ENCODE measurements around the gene SLC15A5.

SLC15A5 gene, protein sequence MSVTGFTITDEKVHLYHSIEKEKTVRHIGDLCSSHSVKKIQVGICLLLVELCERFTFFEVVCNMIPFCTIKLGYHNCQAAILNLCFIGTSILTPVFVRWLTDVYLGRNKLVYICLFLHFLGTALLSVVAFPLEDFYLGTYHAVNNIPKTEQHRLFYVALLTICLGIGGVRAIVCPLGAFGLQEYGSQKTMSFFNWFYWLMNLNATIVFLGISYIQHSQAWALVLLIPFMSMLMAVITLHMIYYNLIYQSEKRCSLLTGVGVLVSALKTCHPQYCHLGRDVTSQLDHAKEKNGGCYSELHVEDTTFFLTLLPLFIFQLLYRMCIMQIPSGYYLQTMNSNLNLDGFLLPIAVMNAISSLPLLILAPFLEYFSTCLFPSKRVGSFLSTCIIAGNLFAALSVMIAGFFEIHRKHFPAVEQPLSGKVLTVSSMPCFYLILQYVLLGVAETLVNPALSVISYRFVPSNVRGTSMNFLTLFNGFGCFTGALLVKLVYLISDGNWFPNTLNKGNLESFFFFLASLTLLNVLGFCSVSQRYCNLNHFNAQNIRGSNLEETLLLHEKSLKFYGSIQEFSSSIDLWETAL

DNA sequence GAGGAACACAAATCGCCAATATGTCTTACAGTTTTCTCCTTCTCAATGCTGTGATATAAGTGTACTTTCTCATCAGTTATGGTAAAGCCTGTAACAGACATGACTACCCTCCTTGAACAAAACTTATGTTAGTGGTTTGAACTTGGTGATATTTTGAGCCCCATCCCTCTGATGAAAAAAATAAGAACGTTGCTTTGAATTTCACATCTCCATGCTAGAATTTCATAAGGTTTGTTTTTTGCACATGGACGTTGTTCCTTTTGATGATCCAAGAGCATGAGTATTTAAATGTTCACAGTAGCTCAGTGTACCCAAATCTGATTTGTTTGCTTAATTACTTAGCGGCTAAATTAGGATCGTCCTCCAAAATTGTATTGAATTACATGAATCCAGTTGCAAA is at the start of gene SLC15A5:
Gene SLC15A5 (minus strand): TSS at position 101 of the 400 bp plus-strand sequence. CDS start 0 bp downstream, at position 101.
- DNase-seq (ENCODE audit: extremely low read depth in 1 of 2, low read depth in 1 of 2): no peak

DNA sequence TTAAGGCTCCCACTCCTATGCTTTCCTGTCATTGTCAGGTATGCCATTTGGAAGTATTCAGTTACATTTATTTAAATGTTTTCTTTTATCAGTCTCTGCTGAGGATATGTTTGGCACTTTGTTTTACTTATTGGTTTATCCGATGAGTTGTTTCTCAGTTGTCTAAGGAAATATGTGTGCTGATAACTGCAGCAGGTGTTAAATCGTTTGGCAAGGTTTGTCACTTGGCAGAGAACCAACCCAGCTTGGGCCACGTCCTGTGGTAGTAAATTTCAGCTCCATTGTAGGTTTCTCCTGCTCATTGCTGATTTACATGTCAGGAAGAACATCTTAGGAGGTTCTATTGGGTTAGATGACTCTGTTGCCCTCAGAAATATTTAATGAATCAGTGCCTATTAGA is 47.9 kb upstream of the SLC15A5 start:
- no peak for DNase-seq (ENCODE audit: extremely low read depth in 1 of 2, low read depth in 1 of 2)

DNA sequence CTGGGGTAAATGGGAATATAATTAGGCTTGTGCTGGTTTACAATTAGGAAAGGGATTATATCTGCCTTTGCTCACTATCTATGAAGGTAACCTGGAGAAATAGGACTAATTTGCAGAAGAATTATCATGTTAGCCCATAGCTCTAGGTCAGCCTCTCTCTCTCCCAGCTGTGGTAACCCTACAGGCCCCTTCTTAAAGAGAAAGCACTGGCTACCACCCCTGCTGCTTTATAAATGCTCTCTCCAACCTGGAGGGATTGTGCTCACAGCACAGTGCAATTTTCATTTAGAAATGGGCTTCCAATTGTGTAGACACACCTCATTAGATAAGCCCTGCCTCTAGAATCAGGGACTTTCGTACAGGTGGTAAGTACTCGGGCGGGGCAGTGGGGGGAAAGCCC is 47.3 kb upstream of the SLC15A5 start:
- no peak for DNase-seq (ENCODE audit: extremely low read depth in 1 of 2, low read depth in 1 of 2)

DNA sequence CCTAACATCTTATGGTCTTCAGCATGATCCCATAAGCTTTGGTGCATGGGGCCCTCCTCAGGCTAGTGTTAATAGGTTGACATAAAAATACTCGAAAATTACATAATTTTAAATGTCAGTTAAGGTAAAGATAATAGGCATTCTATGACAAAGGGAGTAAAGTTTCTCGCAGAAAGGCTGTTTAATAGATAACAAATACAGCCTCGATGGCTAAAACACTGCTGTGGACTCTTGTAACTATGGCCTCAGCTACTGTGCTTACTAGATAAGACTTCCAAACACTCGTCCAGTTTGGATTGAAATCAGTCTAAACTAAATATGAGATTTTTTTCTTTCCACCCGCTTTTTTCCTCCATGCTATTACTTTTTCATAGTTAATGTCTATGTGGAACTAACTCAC is 46.8 kb upstream of the SLC15A5 start:
- DNase-seq (ENCODE audit: extremely low read depth in 1 of 2, low read depth in 1 of 2): no peak

DNA sequence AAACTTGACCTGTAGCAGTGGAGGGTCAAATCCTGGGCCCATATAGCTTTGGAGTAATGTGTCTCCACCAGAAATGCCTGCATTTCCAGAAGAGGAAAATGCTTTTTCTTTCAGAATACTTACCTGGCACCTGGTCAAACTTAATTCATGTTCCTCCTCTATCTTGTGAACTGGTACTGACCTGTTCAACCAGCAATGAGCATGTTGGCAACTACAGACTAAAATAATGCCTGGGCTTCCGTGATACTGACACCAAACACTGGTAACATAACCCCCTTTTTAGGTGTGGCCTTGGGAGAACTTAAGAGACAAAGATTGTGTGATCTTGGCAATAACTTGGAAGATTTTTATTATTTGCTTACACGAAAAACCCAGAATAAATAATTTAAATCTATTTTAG is 46.2 kb upstream of the SLC15A5 start:
- DNase-seq (ENCODE audit: extremely low read depth in 1 of 2, low read depth in 1 of 2): no peak

DNA sequence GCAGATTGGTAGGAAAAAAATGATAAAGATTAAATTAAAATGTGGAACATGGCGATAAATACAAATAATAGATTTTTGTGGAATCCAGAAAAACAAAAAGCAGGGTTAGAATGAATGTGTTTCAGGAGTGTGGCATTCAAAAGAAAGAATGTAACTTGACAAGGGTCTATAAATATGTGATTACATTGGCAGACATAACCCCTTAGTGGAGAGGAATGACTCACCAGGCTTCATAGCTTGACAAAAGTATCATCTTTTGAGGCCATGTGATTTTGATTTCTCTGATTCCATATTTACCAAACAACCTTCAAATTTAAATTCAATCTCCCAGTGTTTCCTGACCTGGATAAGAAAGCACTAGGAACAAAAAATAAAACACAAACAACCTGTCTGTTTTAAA is 45.5 kb upstream of the SLC15A5 start:
- no peak for DNase-seq (ENCODE audit: extremely low read depth in 1 of 2, low read depth in 1 of 2)

DNA sequence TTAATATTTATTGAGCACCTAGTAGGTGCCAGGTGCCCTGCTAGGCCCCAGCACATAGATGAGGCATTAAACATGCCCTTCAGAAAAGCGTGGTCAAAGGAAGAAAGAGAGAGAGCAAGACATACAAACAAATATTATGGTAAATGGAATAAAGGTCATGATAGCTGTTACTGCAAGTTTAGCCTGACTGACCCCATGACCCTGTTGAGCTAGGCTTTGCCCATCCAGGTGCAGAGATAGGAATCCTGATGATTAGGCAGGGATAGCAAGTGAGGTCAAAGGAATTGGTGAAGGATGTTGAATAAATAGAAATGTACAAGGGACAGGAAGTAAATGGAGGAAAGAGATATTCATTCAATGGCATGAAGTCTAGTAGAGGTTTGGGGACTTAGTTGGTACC is 33.4 kb upstream of the SLC15A5 start:
- no peak for DNase-seq (ENCODE audit: extremely low read depth in 1 of 2, low read depth in 1 of 2)

DNA sequence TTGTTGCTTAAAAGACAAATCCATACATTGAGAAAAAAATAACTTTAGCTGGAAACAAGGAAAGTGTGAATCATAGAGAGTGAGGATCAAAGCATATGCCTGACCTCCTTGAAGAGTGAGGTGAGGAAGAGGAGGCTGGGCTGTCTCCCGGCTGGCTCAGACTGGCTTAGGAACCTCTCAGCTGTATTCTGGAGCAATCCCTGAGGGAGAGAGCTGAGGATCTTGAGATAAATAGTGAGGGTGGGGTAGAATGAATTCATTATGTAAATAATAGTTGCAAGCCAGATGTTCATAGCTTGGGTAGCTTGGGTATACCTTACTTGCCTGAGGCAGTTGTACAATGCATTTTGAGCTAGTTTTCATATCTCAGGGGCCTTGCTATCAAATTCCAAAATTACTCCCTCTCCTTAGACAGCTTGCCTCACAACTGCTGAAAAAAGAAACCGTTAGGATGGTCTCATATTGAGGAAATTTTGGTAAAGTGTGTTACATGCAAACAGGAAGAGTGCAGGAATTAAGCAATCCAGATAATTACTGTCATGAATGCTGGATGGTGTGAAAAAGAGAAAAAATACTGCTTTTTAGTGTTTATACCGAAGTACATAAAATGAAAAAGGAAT is 30.5 kb upstream of the SLC15A5 start:
- no peak for DNase-seq (ENCODE audit: extremely low read depth in 1 of 2, low read depth in 1 of 2)

DNA sequence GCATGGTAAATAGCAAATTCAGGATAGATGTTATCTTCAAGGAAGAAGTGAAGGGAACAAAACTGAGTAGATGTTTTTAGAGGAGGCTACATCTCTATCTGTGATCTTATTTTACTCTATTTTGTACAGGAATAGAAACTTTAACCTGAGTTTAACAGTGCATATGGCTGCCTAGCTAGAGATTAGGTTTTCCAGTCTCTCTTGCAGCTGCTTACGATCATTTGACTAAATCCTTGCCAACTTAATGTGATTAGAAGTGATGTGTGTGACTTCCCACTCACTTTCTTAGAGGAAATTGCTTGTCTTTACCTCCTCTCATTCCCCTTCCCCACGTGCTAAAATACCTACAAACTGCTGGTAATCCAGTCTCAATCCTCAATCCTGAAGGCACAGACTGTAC is 26.5 kb upstream of the SLC15A5 start:
- DNase-seq (ENCODE audit: extremely low read depth in 1 of 2, low read depth in 1 of 2): no peak

DNA sequence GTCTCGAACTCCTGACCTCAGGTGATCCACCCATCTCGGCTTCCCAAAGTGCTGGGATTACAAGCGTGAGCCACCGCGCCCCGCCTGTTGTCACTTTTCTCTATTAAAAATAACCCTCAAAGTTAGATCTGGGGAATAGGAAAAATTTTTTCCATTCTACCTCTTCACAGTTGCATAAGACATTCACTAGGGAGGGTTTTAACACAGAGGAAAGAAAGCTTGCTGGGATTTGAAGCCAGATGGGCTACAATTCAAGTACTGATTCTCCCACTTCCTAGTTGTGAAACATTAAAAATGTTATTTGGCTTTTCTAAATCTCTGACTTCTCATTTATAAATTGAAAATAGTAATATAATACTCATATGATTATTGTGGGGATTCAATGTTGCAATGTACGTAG is 23.3 kb upstream of the SLC15A5 start:
- no peak for DNase-seq (ENCODE audit: extremely low read depth in 1 of 2, low read depth in 1 of 2)

DNA sequence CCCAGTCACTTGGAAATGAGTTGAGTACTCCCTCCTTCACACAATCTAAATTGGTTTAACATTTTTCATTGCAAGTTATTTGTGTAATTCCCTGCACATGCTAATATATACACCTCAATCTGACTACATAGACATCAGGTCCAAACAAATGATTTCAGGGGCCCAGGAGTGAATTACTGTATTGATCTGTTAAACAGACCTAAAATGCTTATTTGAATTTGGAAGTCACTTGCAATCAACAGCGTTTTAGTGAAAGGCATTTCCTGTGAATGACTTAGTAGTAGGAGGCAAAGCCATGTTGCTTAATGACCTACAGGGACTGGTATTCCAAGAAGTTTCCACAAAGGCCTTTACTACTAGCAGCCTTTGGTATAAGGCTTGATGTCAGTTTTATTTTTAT is 22.6 kb upstream of the SLC15A5 start:
- no peak for DNase-seq (ENCODE audit: extremely low read depth in 1 of 2, low read depth in 1 of 2)

DNA sequence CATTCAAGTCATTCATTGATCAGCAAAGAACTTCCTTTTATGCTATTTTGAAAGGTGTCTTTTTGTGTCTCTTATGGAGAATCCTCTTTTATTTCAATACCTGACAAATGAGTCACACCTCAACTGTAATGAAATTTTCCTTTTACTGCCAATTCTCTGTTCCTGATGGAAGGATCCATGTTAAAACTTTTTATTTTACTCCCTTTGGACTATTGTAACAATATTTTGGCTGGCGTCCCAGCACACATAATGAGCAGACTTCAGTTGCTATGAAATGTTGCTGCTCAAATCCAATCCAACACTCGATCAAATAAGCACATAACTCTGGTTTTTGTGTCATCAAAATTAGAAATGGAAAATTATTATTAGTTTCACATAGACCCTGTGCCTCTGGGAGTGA is 21.9 kb upstream of the SLC15A5 start:
- DNase-seq (ENCODE audit: extremely low read depth in 1 of 2, low read depth in 1 of 2): no peak

DNA sequence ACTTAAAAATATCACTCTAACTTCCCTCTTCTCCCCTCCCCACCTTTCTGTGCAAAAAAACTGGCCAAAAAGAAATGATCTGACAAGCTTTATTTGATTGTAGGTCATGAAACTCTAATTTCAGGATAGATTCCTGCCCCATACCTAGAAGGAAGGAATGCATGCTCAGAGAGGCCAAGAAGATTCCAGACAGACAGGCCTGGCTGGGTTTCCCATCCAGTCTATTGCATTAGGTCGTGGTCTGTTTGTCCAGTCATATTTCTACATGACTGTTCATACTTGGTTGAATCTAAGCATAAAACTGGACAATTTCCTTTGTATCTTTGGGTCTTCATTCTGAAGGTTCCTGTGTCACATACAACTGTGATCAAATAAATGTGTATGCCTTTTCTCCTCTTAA is 20.0 kb upstream of the SLC15A5 start:
- no peak for DNase-seq (ENCODE audit: extremely low read depth in 1 of 2, low read depth in 1 of 2)

DNA sequence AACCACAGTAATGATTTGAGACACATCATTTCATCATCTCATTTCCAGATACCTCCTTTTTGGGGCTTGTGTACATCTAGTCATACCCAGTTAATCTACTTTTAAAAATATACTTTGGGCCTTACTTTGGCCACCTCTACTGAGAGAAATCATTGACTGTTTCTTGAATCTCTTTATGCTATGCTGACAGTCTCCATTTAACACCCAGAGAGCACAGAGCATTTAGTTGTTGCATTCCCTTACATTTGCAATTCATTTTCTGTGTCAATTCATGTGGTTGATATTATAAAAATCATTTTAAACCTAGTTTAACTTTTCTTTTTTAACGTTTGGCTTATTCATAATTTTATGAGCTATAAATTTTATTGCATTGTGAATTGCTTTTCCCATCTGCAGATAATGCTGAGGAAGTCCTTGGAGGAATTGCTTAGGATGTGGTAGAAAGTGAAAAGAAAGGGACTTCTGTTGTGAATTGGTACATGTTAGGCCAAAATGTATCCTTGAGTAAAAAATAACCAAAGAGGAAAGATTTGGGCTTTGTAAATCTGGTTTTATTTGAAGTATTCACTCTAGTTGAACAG is 17.0 kb upstream of the SLC15A5 start:
- DNase-seq (ENCODE audit: extremely low read depth in 1 of 2, low read depth in 1 of 2): no peak

DNA sequence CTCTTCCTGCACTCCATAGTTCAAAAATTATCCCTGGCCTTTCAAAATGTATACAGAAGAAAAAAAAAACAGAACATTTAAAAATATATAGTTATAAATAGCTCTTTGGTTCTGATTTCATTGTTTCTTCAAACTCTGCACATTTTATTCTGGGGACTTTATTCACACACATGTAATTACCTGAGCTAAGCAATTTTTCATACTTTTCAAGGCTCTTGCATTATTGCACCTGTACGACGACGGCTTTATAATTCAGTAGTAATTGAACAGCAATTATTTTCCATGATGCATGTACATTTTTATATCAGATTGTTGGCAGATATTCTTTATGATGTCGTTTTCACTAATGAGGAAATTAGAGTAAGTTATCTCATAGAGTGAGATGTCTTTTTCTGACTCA is 13.5 kb upstream of the SLC15A5 start:
- no peak for DNase-seq (ENCODE audit: extremely low read depth in 1 of 2, low read depth in 1 of 2)

DNA sequence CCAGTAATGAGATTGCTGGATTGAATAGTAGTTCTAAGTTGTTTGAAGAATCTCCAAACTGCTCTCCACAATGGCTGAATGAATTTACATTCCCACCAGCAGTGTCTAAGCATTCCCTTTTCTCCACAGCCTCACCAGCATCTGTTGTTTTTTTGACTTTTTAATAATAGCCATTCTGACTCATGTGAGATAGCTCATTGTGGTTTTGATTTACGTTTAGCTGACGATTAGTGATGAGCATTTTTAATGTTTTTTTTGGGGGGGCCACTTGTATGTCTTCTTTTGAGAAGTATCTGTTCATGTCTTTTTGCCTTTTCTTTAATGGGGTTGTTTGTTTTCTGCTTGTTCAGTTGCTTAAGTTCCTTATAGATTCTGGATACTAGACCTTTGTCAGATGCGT is 8.1 kb upstream of the SLC15A5 start:
- no peak for DNase-seq (ENCODE audit: extremely low read depth in 1 of 2, low read depth in 1 of 2)

DNA sequence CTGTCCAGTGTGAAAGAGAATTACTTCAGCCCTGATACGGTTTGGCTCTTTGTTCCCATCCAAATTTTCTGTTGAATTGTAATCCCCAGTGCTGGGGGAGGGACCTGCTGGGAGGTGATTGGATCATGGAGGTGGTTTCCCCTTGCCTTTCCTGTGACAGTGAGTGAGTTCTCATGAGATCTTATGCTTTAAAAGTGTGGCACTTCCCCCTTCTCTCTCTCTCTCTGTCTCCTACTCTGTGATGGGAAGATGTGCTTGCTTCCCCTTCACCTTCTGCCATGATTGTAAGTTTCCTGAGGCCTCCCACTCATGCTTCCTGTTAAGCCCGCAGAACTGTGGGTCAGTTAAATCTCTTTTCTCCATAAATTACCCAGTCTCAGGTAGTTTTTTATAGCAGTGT is 5.5 kb upstream of the SLC15A5 start:
- no peak for DNase-seq (ENCODE audit: extremely low read depth in 1 of 2, low read depth in 1 of 2)

DNA sequence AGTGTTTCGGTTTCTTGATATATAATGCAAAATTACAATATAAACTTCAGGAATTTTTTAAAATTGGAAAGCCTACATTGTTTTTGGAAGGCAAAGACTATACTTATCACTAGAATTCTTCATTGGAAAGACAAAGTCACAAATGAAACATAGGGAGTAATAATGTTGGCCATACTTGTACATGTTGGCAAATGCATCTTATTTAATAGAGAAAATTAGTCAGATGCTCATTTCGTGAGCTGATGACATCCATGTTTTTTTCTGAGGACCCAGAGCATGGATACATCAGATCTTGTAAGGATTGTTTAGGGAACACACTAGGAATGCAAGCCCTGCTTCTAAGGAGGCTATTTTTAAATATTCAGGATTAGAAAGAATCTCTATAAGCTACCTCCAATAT is 4.6 kb upstream of the SLC15A5 start:
- DNase-seq (ENCODE audit: extremely low read depth in 1 of 2, low read depth in 1 of 2): no peak

DNA sequence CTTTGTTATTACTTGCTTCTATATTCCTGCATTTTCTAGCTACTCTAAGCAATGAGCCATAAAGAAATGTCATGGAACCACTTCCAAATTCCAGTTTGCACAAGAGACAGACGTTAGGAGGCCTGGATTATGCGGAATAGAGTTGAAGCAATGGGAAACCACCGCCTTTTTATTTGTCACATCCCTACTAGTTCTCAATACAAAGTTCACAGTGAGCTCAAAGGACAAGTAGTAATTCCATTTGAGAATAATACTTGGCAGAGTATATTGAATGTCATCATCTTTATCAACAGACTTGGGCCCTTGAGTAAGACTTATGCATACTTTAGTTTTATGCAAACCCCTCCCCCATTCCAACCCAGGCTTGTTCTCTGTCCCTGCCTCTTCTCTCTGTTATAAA is 3.7 kb upstream of the SLC15A5 start:
- no peak for DNase-seq (ENCODE audit: extremely low read depth in 1 of 2, low read depth in 1 of 2)

DNA sequence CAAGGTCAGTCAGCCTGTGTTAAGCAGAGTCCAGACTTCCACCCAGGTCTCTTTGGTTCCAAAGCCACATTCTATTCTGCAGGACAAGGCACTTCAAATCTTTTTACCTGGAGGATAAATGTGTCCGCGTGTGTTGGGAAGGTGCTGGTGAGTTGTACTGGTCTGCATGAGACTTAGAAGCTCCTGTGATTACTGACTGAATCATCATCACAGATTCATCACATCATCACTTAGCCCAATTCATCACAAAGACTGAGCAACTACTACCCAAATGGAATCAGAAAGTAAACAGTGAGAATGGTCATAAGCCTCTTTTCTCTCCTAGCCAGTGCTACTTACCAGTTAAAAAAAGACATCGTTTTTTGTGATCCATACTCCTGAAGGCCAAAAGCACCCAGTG is 5.3 kb downstream of the SLC15A5 start:
- no peak for DNase-seq (ENCODE audit: extremely low read depth in 1 of 2, low read depth in 1 of 2)

DNA sequence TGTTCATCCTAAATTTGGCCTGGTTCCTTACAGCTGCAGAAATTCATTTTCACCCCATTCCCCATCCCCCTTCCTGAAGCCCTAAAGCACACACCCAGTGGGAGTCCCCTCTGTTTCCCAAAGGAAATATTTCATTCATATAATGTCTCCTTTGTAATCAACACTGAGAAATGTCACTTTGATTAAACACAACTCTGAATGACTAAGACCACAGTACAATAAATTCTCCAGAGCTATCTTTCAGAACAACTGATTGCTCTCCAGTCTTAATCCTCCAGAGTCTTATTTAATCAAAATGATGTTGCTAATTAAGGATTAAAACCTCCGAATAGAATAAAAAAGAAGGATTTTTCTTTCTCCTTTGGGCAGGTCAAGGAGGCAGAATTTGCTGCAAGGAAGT is 6.4 kb downstream of the SLC15A5 start:
- DNase-seq (ENCODE audit: extremely low read depth in 1 of 2, low read depth in 1 of 2): no peak

DNA sequence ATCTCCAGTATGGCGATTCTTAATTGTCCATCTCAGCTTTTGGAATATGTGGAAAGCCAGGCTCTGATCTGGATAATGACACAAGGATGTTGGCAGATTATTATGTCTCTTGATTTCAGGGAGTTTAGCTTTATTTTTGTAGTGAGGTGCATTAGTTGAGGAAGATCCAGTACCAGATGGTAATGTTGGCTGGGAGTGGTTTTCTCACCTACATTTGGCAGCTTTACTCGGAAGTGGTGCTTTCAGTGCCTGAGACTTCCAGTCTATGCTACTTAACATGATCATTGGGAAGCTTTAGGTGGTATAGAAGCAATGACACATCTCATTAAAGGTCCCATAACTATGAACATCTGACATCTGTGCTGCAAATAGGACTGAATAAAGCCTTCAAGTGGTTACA is 7.5 kb downstream of the SLC15A5 start:
- no peak for DNase-seq (ENCODE audit: extremely low read depth in 1 of 2, low read depth in 1 of 2)
